Tibial artery (tissue), 4 donors: ENCODE measurements around the gene FBXO41.

Source experiments
- DNase-seq, 2 donors: peaks; one replicate each; pipeline ENCODE4 v3.0.0-alpha.2; 2019
- H3K27ac ChIP-seq, 2 donors: fragments of 200-600 bp; sonication (generic) in 1 of 2; 1 replicate in 1 of 2; 2 replicates in 1 of 2; pipeline ENCODE4 v1.5.1; 2018 to 2019; ENCODE audit warnings: mild to moderate bottlenecking in 1 of 2
- H3K27me3 ChIP-seq, 2 donors: fragments of 200-600 bp; sonication (generic) in 1 of 2; one replicate each; pipeline versions ENCODE4 v1.5.1 to v1.6.0; 2016 to 2019
- H3K36me3 ChIP-seq, 3 donors: fragments of 200-600 bp; sonication (generic) in 2 of 3; one replicate each; pipeline ENCODE4 v1.5.1; 2016 to 2019; ENCODE audit warnings: mild to moderate bottlenecking in 2 of 3
- H3K4me1 ChIP-seq, 4 donors: fragments of 200-600 bp; sonication (generic) in 2 of 4; 1 replicate in 3 of 4; 2 replicates in 1 of 4; pipeline ENCODE4 v1.5.1; 2016 to 2019
- H3K4me3 ChIP-seq, 2 donors: fragments of 200-600 bp; sonication (generic) in 1 of 2; 1 replicate in 1 of 2; 2 replicates in 1 of 2; pipeline ENCODE4 v1.5.1; 2018 to 2019; ENCODE audit warnings: mild to moderate bottlenecking in 2 of 2
- H3K9me3 ChIP-seq, 3 donors: fragments of 200-600 bp; sonication (generic) in 1 of 3; one replicate each; pipeline ENCODE4 v1.5.1; 2016 to 2019
- intact Hi-C: fragments of 100-400 bp; cut with DNase I; formaldehyde crosslinking; loops from one replicate; pipeline ENCODE4 v1.15.0; 2023; ENCODE audit warnings: low total_unique reads
- TF ChIP-seq, protein P1 (sequence below), 2 experiments: fragments of 200-600 bp in 1 of 2; fragments of 450-650 bp in 1 of 2; IDR thresholded peaks; one replicate each; pipeline ENCODE4 v1.5.1; 2017 to 2019; ENCODE audit warnings: antibody characterized with exemption in 2 of 2, mild to moderate bottlenecking in 1 of 2, moderate library complexity in 1 of 2

The FBXO41 gene

DNA sequence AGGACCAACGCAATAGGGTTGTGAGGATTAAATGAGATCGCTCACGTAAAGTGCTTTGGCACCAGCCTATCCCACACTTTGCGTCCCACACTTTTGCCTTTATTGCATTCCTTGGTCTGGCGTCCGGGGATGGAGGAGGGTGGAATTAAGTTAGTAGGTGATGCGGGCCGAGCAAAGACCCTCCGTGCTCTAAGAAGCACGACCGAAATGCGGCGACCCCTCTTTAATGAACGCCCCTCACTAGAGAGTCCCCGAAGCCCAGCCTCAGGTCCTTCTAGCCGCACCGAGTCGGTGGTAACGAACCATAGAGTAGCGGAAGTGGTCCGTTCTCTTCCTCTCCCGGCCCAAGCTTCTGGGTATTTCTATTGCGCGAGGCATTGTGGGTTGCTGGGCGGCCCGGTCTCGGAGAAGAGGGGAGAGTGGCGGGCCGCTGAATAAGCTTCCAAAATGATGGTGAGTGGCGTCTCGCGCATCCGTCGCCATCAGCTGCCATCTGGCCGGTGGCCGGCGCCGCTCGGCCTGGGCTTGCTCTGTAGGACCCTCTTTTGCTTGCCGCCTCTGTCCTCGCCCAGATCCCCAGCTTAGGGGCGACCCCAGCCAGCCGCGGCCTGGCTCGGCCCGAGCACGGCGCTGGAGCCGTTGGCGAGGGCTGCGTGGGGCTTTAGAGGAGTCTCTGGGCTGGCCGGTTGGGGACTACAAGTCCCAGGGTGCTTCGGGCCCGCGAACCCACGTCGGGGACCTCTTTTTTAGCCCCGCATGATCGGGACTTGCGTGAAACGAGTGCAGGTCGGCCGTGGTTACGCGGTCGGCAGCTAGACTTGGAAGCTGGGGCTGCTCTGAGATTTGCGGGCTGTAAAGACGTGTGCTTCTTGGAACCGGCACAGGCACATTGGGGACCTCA is 50.1 kb downstream of the FBXO41 start, which contains the start of gene CCT7:
Gene CCT7 (plus strand): TSS at position 377 of the 901 bp plus-strand sequence. CDS start 71 bp downstream, at position 448.
- Histone ChIP-seq H3K27me3 (no peaks in the 10 kb centered on the region), H3K36me3 (peaks cover 3 to 18% (median 12%) of the 10 kb centered on the region in 3 donors), H3K4me3 (peak within 1 kb of the TSS; percentile 69 to 86), H3K27ac (peak within 1 kb of the TSS; percentile 90 to 92), H3K9me3 (no peaks in the 10 kb centered on the region), H3K4me1 (peaks cover 0 to 44% (median 30%) of the 10 kb centered on the region in 4 donors)
- intact Hi-C loops, result loop anchor here (10.0 kb wide), 1 partner anchor 151 kb away; the partner anchor contains the start of gene ALMS1
- DNase-seq, result peak; percentile 94
- TF ChIP-seq, protein P1, sequence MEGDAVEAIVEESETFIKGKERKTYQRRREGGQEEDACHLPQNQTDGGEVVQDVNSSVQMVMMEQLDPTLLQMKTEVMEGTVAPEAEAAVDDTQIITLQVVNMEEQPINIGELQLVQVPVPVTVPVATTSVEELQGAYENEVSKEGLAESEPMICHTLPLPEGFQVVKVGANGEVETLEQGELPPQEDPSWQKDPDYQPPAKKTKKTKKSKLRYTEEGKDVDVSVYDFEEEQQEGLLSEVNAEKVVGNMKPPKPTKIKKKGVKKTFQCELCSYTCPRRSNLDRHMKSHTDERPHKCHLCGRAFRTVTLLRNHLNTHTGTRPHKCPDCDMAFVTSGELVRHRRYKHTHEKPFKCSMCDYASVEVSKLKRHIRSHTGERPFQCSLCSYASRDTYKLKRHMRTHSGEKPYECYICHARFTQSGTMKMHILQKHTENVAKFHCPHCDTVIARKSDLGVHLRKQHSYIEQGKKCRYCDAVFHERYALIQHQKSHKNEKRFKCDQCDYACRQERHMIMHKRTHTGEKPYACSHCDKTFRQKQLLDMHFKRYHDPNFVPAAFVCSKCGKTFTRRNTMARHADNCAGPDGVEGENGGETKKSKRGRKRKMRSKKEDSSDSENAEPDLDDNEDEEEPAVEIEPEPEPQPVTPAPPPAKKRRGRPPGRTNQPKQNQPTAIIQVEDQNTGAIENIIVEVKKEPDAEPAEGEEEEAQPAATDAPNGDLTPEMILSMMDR (IDR thresholded peaks at IDR 0.05), result no peak

DNA sequence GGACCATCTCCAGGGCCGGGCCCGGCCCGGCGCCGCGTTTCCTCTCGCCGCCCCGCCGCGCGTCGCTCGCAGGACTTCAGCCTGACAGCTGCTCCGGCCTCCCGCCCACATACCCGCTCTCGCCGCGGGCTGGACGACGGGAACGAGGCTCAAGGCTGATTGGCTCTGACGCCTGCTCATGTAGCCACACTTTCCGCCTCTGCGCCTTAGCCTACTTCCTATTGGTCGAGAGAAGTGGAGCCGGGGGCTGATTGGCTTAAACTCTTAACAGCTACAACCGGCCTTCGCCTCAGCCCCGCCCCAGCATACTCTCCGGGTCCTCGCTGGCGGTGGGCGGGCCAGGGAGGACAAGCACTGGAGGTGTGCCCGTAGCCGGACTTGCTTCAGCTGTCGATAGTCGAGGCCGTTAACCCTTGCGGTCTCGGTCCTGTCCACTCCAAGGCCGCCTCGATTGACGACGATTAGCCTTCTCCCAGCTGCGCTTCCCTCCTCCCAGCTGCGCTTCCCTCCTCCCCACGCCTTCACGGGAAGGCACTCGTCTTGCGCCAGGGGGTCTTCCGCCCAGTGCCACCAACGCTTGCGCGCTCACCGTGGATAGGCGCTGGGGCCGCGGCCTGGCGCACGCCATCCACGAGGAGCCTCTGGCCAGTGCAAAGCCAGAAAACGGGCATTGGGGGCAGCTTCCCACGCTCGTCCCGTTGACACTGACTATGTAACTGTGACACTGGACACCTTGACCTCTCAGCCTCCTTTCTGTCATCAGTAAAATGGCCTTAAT is 50.9 kb downstream of the FBXO41 start, which contains the start of gene PRADC1:
Gene PRADC1 (minus strand): TSS at position 86 of the 778 bp plus-strand sequence. CDS start 79 bp downstream, at position 7.
- H3K36me3 ChIP-seq, result peaks cover 0 to 20% (median 16%) of the 10 kb centered on the region in 3 donors
- intact Hi-C loops, result loop anchor here (10.0 kb wide), 1 partner anchor 151 kb away; the partner anchor contains the start of gene ALMS1
- H3K9me3 ChIP-seq, result no peaks in the 10 kb centered on the region
- TF ChIP-seq, protein P1 (IDR thresholded peaks at IDR 0.05), result no peak
- no peaks in the 10 kb centered on the region for H3K27me3 ChIP-seq
- DNase-seq, result peak; percentile 99 to 100
- H3K4me3 ChIP-seq, result peak within 1 kb of the TSS; percentile 69 to 86
- H3K27ac ChIP-seq, result peak within 1 kb of the TSS; percentile 90 to 92
- peaks cover 0 to 38% (median 27%) of the 10 kb centered on the region in 4 donors for H3K4me1 ChIP-seq

DNA sequence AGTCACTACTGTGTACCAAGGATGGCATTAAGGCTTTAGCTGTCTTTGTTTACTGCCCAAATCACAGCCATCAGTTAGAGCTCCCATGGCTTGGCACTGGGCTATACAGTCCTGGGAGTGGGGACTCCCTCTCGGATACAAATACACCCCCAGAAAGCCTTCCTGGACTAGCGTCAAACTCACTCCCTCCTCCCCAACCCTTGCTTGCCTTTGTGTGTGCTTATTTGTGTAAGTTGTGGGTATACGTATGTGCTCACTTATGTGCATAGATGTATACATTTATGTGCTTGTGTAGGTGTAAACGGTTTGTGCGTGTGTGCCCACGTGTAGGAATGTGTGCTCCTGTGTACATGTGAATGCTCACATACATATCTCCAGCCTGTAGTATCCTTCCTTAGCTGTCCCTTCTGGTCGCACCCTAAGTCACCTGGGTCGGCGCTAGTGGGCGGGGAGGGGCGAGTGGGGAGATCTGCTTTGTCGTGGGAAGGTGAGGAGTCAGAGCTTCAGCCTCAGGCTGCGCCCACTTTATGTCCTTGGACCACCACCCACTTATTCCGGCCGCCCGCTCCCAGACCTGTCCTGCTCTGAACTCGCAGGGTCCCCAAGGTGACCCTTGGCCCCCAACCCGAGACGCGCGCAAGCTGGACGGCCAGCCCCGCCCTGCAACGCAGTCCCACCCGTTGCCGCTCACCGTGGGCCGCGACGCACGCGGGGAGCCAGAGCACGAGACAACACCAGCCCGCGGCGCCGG is 51.7 kb downstream of the FBXO41 start:
- TF ChIP-seq, protein P1 (IDR thresholded peaks at IDR 0.05), result no peak
- Histone ChIP-seq H3K36me3 (peaks cover 0 to 27% (median 23%) of the 10 kb centered on the region in 3 donors), H3K4me3 (peak overlapping the region; percentile 69 to 86), H3K4me1 (peaks cover 0 to 33% (median 25%) of the 10 kb centered on the region in 4 donors), H3K27me3 (no peaks in the 10 kb centered on the region), H3K27ac (peak overlapping the region; percentile 90 to 92), H3K9me3 (no peaks in the 10 kb centered on the region)
- intact Hi-C loops, result loop anchor here (10.0 kb wide), 1 partner anchor 152 kb away; the partner anchor contains the start of gene ALMS1
- peak in 1 of 2 donors; percentile 27 for DNase-seq

DNA sequence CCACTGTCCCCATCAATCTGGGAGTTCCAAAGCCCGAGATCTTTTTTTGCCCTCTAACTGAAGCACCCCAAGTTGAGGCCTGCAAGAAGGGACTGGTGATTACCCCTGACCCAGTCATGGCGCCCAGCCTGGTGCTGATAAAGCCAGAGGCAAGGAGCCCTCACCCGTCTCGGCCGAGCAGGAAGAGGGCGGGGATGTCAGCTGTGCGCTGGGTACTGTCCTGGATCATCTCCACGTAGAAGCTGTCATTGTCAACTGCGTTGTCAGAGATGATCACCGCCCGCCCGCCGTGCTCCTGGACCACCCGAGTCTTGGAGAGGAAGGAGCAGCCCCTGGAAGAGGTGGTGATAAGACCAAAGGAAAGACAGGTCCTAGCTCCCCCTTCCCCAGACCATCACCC is 55.6 kb downstream of the FBXO41 start:
- peaks cover 0 to 67% (median 44%) of the 10 kb centered on the region in 3 donors for H3K36me3 ChIP-seq
- no peak overlapping the region for H3K27ac ChIP-seq
- no peak for DNase-seq
- TF ChIP-seq, protein P1 (IDR thresholded peaks at IDR 0.05), result no peak
- peaks cover 0 to 7% (median 6%) of the 10 kb centered on the region in 4 donors for H3K4me1 ChIP-seq
- no peak overlapping the region for H3K4me3 ChIP-seq
- H3K27me3 ChIP-seq, result no peaks in the 10 kb centered on the region
- H3K9me3 ChIP-seq, result no peaks in the 10 kb centered on the region
- intact Hi-C loops, result no loop called here

DNA sequence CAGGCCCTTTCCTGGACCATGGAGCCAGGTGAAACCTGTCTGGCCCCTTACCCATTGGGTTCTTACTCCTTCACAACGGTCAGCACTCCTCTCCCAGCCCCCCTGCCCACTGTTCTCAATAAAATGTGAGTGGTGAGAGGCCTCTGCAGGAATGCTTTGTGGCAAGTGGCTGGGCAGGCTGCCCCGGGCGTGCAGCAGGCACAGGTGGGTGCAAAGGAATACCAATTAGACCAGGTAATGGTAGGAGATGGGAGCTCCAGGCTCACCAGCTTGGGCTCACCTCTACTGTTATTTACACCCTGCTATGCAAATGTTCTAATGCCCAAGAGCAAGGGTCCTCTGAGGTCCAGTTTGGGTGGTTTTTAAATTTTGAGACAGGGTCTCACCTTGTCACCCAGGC is 57.2 kb downstream of the FBXO41 start:
- H3K27me3 ChIP-seq, result no peaks in the 10 kb centered on the region
- H3K4me1 ChIP-seq, result no peaks in the 10 kb centered on the region
- peaks cover 0 to 82% (median 60%) of the 10 kb centered on the region in 3 donors for H3K36me3 ChIP-seq
- H3K4me3 ChIP-seq, result no peak overlapping the region
- no peak for DNase-seq
- no peak overlapping the region for H3K27ac ChIP-seq
- no peaks in the 10 kb centered on the region for H3K9me3 ChIP-seq
- intact Hi-C loops, result no loop called here
- TF ChIP-seq, protein P1 (IDR thresholded peaks at IDR 0.05), result no peak
